Kidney (tissue), 14 donors: Measurements from ENCODE around the gene EPHB6. TPM values are rescaled to one million over a fixed set of nuclear protein-coding genes. Genes with fewer than 3 reads are reported as not detected.

ENCODE experiments used
- DNase-seq, 5 donors: peaks; one replicate each; pipeline ENCODE4 v3.0.0-alpha.2; 2013 to 2020
- FAIRE-seq: peaks from 2 replicates; lab custom pipeline; 2012; peaks lifted over from hg19 to GRCh38; lab: Jason Lieb, UNC
- H3K27ac ChIP-seq, 2 donors: one replicate each; pipeline ENCODE4 v1.7.0; 2013; ENCODE audit warnings: low read depth in 2 of 2, low read length in 2 of 2, inconsistent platforms in 1 of 2
- H3K27me3 ChIP-seq: one replicate; pipeline ENCODE4 v1.7.1; 2013; ENCODE audit warnings: low read length, inconsistent platforms; ENCODE audit not compliant: control insufficient read depth, insufficient read depth
- H3K36me3 ChIP-seq, 3 donors: one replicate each; pipeline versions ENCODE4 v1.7.0 to v1.7.1; 2013; ENCODE audit warnings: low read length in 3 of 3, control low read depth in 1 of 3, inconsistent platforms in 1 of 3; ENCODE audit not compliant: insufficient read depth in 3 of 3, control insufficient read depth in 2 of 3
- H3K4me1 ChIP-seq, 3 donors: one replicate each; pipeline versions ENCODE4 v1.7.0 to v1.7.1; 2013; ENCODE audit warnings: low read length in 3 of 3, inconsistent platforms in 1 of 3, low read depth in 1 of 3; ENCODE audit not compliant: control insufficient read depth in 2 of 3, insufficient read depth in 2 of 3
- H3K4me3 ChIP-seq, 3 donors: one replicate each; pipeline versions ENCODE4 v1.7.0 to v1.8.1; 2013; ENCODE audit warnings: low read length in 3 of 3, control low read depth in 1 of 3, inconsistent platforms in 1 of 3
- H3K9ac ChIP-seq, 3 donors: one replicate each; pipeline versions ENCODE4 v1.7.0 to v1.7.1; 2013; ENCODE audit warnings: low read length in 3 of 3, control low read depth in 1 of 3, inconsistent platforms in 1 of 3
- H3K9me3 ChIP-seq, 3 donors: one replicate each; pipeline versions ENCODE4 v1.7.0 to v1.7.1; 2013; ENCODE audit warnings: low read length in 3 of 3, control low read depth in 1 of 3, inconsistent platforms in 1 of 3; ENCODE audit not compliant: control insufficient read depth in 2 of 3, insufficient read depth in 1 of 3
- intact Hi-C: fragments of 100-400 bp; cut with DNase I; formaldehyde crosslinking; loops from one replicate; pipeline ENCODE4 v1.11.1; 2022
- polyA plus RNA-seq: library from polyadenylated mRNA; stranded (reverse); fragments of 350-450 nt; fragmentation: Illumina TruSeq; extraction: RNeasy Lipid Tissue Mini Kit (QIAGEN cat#74804); gene quantifications from one replicate; pipeline ENCODE4 v1.2.3, GENCODE V29; 2014; ENCODE audit warnings: low read depth, low replicate concordance; ENCODE audit not compliant: insufficient read depth
- total RNA-seq: library from RNA; stranded (reverse); fragmentation: NEBNext Ultra II Directional; extraction: Animal tissue kit (Norgen Biotek cat#: 25700); gene quantifications from one replicate; pipeline ENCODE4 v1.2.1, GENCODE V29; 2021
- TF ChIP-seq, protein P1 (sequence below): IDR thresholded peaks from 3 replicates; pipeline ENCODE4 v1.5.1; 2012; ENCODE audit warnings: mild to moderate bottlenecking, moderate library complexity, borderline replicate concordance; ENCODE audit not compliant: insufficient read depth; ENCODE audit errors: extremely low read depth
- donor health status: control.
- donor health status: control.
- donor health status: control.
- donor health status: control.
- donor health status: control.
- donor health status: DM: yes; HTN: yes; CAD: no.
- donor health status: Normal renal cell carcinoma (clear cell type).

The EPHB6 gene
- total and polyA plus RNA-seq, 2 donors from 2014 or later = 10.4 to 17.4 TPM

DNA sequence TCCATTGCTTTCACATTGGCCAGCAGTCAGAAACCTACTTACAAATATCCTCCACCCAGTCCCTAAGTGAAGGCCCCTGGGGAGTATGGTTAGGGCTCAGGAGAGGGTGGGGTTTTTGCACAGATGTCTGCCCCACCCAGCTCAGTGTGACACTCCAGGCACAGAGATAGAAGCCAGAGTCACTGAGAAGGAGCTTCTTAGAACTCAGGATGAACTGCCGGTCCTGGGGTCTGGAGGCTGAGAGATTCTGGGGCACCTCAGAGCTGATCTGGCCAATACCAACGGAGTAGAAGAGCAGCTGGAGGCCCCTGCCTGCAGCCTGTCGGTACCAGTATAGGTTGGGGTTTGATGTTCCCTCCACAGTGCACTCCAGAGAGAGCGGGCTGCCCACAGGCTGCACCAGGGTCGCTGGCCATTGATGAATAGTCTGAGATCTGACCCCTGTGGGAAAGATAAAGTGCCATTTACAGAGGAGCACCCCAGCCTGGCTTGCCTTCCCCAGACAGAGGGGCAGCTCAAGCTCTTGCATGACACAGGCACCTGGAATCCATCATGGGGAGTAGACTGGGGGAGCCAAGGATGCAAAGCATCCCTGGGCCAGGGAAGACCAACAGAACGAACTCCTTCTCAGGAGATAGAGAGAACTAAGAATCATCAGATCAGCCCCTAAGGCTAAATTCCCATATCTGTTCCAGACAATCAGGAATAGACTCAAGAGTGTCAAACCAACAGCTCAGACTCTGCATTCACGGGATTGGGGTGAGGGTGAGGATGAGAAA is 42.2 kb upstream of the EPHB6 start:
- Histone ChIP-seq H3K9ac (no peak overlapping the region), H3K4me1 (no peaks in the 10 kb centered on the region), H3K9me3 (no peaks in the 10 kb centered on the region), H3K27me3 (no peaks in the 10 kb centered on the region), H3K36me3 (no peaks in the 10 kb centered on the region), H3K27ac (no peak overlapping the region), H3K4me3 (no peak overlapping the region)
- FAIRE-seq (no peak), DNase-seq (no peak)
- TF ChIP-seq, protein P1, sequence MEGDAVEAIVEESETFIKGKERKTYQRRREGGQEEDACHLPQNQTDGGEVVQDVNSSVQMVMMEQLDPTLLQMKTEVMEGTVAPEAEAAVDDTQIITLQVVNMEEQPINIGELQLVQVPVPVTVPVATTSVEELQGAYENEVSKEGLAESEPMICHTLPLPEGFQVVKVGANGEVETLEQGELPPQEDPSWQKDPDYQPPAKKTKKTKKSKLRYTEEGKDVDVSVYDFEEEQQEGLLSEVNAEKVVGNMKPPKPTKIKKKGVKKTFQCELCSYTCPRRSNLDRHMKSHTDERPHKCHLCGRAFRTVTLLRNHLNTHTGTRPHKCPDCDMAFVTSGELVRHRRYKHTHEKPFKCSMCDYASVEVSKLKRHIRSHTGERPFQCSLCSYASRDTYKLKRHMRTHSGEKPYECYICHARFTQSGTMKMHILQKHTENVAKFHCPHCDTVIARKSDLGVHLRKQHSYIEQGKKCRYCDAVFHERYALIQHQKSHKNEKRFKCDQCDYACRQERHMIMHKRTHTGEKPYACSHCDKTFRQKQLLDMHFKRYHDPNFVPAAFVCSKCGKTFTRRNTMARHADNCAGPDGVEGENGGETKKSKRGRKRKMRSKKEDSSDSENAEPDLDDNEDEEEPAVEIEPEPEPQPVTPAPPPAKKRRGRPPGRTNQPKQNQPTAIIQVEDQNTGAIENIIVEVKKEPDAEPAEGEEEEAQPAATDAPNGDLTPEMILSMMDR = no peak
- intact Hi-C loops = no loop called here

DNA sequence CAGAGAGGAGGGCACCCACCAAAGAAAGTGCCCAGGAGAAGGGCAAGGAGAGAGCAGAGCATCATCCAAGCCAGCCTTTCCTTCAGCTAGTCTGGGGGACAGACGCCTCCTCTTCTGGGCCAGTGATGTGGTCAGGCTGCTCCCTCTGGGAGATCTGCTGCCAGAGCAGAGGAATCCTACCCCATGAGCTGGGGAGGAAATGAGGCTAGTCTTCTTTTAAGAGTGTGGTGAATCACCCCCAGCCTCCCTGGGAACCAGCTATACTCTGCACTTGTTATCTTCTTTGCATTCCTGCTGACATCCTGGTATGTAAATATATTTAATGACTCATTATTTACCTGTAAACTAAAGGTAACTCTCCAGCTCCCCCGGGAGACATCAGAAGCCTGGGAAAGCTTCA is 41.6 kb upstream of the EPHB6 start:
- no peak for FAIRE-seq
- no peak for DNase-seq
- H3K9me3 ChIP-seq = no peaks in the 10 kb centered on the region
- no peak overlapping the region for H3K4me3 ChIP-seq
- TF ChIP-seq, protein P1 = no peak
- no peaks in the 10 kb centered on the region for H3K4me1 ChIP-seq
- no peaks in the 10 kb centered on the region for H3K36me3 ChIP-seq
- intact Hi-C loops = no loop called here
- no peaks in the 10 kb centered on the region for H3K27me3 ChIP-seq
- H3K9ac ChIP-seq = no peak overlapping the region
- H3K27ac ChIP-seq = no peak overlapping the region

DNA sequence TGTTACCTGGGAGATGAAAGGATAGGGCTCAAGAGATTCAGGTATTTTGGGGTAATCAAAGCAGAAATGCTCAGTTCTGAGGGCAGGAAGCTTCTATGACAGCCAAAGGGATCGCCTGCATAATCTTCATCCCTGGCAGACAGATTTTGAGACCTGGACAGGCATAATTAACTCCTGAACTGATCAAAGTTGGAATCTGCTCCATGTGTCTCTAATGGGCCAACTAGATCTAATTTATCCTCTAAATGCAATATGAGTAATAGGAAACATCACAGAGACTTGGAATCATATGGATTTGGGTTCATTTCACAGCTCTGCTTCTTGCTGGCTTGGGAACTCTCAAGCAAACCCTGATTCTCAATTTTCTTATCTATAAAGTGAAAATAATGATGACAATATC is 41.2 kb upstream of the EPHB6 start:
- intact Hi-C loops = no loop called here
- no peaks in the 10 kb centered on the region for H3K4me1 ChIP-seq
- H3K27me3 ChIP-seq = no peaks in the 10 kb centered on the region
- H3K4me3 ChIP-seq = no peak overlapping the region
- no peak for FAIRE-seq
- no peaks in the 10 kb centered on the region for H3K36me3 ChIP-seq
- TF ChIP-seq, protein P1 = no peak
- H3K9me3 ChIP-seq = no peaks in the 10 kb centered on the region
- H3K9ac ChIP-seq = no peak overlapping the region
- no peak overlapping the region for H3K27ac ChIP-seq
- DNase-seq = no peak
